GM12801 (cell line): Measurements from ENCODE around the gene EFNA5.

ENCODE experiments used
- TF ChIP-seq, protein P1 (sequence below): IDR thresholded peaks from one replicate; pipeline ENCODE4 v1.5.1; 2011; ENCODE audit warnings: control low read depth; ENCODE audit not compliant: insufficient read length; ENCODE audit errors: extremely low read depth

Gene EFNA5

DNA sequence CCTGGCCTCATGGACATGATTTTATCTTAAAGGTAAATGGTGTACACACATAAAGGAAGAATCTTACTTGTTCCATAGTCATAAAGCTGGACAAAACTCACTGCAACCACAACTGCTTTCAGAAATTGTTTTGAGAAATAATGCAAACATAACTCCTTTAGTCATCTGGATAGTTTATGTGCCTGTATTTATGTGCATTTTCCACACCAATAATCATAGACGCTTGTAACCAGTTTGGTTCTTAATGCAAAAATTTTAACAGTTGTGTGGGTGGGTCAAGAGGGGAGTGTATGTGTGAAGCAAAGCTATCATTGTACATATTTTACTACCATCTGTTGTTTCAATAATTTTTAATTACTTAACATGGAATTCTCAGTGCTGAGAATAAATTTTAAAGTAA, 80.1 kb downstream of the EFNA5 start:
- TF ChIP-seq, protein P1, sequence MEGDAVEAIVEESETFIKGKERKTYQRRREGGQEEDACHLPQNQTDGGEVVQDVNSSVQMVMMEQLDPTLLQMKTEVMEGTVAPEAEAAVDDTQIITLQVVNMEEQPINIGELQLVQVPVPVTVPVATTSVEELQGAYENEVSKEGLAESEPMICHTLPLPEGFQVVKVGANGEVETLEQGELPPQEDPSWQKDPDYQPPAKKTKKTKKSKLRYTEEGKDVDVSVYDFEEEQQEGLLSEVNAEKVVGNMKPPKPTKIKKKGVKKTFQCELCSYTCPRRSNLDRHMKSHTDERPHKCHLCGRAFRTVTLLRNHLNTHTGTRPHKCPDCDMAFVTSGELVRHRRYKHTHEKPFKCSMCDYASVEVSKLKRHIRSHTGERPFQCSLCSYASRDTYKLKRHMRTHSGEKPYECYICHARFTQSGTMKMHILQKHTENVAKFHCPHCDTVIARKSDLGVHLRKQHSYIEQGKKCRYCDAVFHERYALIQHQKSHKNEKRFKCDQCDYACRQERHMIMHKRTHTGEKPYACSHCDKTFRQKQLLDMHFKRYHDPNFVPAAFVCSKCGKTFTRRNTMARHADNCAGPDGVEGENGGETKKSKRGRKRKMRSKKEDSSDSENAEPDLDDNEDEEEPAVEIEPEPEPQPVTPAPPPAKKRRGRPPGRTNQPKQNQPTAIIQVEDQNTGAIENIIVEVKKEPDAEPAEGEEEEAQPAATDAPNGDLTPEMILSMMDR: no peak

GRCh38 chr5:107589520-107590193, 81.1 kb downstream of the EFNA5 start:
- TF ChIP-seq, protein P1: no peak

- TF ChIP-seq, protein P1: no peak
These were observed 88.1 kb downstream of the EFNA5 start for GRCh38 chr5:107582625-107583024.

DNA sequence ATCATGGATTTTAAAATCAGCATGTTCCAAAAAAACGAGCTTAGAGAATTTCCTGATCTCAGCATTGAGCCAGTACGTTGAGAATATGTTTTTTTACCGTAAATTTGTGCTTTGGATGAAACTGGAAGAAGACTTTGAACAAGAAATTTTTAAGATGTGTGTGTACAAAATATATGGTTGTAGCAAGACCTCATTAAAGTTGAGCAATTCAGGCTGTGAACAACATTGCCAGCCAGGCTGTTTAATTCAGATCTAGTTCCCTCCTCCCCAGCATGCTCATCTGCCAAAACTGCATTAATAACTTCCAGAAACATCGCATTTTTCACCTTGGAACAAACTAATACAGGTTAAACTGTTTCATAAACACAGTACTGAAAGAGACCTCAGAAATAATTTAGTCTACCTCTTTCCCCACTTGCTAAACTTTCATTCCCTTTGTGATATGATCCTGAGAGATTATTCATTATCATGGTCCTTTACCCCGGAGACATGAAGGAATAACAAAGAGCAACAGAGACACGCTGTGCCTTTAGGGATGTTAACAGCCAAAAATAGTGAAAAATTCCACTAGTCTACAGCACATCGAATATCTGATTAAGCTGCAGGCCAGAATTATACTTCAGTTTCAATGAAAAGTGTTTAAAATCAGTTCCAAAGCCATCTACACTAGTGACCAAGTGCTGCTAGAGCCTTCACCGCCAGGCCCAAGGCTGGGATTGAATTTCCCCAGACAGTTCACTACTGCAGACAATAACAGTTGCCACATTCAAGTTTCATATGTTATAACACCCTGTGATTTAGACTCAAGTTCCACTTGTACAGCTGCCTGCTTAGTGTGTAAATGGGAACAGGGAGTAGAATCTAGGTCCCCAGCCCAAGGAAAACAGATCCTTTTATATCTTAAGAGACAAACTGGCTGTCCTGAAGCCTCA, 89.6 kb downstream of the EFNA5 start:
- TF ChIP-seq, protein P1: no peak

GRCh38 chr5:107578051-107578635, 92.6 kb downstream of the EFNA5 start:
- TF ChIP-seq, protein P1: no peak

DNA sequence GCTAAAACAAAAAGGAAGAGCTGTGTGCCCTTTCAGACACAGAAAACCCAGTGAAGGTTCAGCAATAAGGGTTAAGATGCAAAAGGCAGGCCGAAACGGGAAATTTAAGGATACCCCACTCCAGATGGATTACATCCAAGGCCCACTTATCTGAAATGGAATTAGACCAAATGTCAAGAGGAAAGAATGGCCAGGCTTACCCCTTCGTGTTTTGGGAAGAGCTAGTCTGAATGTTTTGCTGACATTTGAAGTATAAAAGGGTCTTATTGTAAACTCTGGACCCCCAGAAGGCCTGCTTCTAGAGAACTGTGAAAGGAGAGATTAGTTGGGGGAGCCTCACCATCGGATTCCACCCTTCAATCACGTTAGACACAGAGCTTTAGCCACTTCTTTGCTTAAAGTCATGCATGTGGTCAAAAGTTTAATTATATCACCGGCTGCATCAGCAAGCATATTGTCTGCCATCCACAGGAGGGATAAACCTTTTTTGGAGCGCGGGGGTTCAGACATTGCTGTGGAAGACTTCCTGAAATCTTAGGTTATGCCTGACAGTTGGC, 93.3 kb downstream of the EFNA5 start:
- TF ChIP-seq, protein P1: no peak
